Retinal pigment epithelial cell (primary cell): ENCODE measurements around the gene NPAT.
"Not testable (repeated sequence)": the region's sequence is repeated elsewhere in the genome, so short reads cannot be mapped to it uniquely, and the experiment has no call there.

Experiments used
- DNase-seq: peaks from one replicate; pipeline ENCODE4 v3.0.0-alpha.2; 2010; ENCODE audit warnings: low read depth
- H3K4me3 ChIP-seq: 2 replicates; pipeline ENCODE4 v1.5.1; 2011; ENCODE audit warnings: mild to moderate bottlenecking, low read length, control low read depth, moderate library complexity
- TF ChIP-seq, protein P1 (sequence below): conservative IDR thresholded peaks from 2 replicates; pipeline ENCODE4 v1.5.1; 2011; ENCODE audit warnings: low read depth, low read length, control low read depth, inconsistent platforms

Gene NPAT

DNA sequence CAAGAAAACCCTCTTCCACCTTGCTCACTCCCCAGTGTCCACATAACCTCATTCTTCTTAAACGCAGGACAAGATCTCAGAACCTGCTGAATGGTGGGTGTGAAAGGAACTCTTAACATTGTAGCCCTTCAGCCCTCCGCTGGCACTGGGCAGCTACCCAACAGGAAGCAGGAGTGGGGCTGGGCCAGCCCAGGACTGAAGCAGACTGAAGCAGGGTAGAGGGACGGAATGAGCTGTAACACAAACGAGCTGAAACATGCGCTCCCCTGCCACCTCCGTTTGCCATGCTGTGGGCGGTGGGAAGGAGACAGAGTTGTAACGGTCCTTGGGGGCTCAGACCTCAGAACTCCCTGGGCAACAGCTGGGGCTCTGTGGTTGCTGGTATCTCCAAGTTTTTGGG, 23.6 kb downstream of the NPAT start:
- TF ChIP-seq, protein P1, sequence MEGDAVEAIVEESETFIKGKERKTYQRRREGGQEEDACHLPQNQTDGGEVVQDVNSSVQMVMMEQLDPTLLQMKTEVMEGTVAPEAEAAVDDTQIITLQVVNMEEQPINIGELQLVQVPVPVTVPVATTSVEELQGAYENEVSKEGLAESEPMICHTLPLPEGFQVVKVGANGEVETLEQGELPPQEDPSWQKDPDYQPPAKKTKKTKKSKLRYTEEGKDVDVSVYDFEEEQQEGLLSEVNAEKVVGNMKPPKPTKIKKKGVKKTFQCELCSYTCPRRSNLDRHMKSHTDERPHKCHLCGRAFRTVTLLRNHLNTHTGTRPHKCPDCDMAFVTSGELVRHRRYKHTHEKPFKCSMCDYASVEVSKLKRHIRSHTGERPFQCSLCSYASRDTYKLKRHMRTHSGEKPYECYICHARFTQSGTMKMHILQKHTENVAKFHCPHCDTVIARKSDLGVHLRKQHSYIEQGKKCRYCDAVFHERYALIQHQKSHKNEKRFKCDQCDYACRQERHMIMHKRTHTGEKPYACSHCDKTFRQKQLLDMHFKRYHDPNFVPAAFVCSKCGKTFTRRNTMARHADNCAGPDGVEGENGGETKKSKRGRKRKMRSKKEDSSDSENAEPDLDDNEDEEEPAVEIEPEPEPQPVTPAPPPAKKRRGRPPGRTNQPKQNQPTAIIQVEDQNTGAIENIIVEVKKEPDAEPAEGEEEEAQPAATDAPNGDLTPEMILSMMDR = no peak
- DNase-seq = no peak
- H3K4me3 ChIP-seq = no peak overlapping the region

DNA sequence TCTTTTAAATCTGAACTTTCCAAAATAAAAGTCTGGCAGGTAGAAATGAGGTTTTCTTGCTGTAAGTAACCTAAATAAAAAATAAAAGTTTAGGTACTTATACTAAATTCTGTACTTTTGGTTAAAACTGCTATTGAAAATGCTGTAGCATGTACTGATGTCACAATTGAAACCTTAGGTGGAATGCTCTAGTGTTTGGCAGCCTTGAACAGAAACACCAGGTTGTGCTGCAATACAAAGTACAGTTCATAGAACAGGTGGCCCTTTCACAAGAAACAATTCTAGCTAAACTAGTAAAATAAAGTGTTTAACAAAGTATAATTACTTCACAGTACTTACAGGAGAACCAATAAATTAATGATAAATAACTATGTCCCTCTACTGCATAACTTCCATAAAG, 25.1 kb downstream of the NPAT start:
- TF ChIP-seq, protein P1 = no peak
- DNase-seq = no peak
- H3K4me3 ChIP-seq = no peak overlapping the region

DNA sequence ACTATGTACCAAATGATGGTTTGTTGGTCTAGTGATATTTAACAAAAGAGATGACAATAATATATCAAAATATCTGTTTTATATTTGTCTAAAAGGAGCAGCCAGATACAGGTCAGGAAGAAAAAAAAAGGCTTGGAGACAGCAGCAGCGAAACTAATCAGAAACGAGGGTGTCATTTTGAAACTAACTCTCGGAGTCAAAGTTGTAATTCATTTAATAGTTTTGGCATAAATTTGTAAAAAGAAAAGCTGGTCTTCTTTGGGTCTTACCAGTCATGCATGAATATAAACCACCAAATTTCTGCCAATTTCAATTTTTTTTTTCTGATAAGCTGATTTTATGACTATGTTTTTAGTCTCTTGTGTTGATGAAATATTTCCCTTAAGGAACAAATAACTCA, 25.5 kb downstream of the NPAT start:
- H3K4me3 ChIP-seq = no peak overlapping the region
- TF ChIP-seq, protein P1 = no peak
- DNase-seq = no peak

DNA sequence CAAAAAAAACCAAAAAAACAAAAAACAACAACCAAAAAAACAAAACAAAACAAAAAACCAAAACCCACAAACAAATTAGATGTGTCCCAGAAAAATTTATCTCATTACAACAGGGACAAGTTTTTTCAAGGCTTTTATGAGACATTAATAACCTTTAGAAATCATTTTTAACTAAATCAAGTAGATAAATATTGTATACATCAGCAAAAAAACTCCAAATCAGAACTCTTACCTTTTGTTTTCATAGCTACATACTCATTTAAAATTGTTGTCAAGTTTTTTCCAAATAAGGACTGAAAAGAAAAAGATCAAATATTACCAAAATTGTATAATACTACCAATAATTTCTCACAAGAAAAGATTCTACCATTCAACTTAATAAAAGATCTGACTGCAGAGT, 28.7 kb downstream of the NPAT start:
- no peak overlapping the region for H3K4me3 ChIP-seq
- TF ChIP-seq, protein P1 = no peak
- DNase-seq = no peak

DNA sequence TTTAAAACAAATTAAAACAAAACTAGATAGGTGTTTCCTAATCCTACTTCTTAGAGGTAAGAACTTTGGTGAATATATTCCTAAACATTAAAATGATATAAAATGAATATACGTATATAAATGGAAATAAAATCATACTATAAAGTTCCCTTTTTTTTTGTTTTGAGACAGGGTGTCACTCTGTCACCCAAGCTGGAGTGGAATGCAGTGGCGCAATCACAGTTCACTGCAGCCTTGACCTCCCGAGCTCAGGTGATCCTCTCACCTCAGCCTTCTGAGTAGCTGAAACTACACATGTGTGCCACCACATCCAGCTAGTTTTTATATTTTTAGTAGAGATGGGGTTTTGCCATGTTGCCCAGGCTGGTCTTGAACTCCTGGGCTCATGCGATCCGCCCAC, 44.9 kb downstream of the NPAT start:
- no peak for DNase-seq
- H3K4me3 ChIP-seq = no peak overlapping the region
- TF ChIP-seq, protein P1 = no peak

DNA sequence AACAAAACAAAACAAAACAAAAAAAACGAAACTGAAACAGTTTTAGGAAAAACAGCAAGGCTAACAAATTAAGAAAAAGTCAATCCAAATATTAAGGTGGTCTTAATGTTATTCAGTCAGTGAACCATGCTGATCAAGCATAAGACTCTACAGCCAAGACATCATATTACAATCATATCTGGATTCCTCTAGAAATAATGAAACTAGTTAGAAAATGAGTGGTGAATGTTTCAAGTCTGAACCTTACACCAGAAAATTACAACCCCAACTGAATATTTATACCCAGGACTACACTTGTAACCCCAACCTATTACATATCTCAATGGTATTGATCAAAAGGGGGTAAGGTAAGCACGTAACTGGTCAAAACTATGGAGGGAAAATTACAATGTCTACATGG, 52.3 kb downstream of the NPAT start:
- no peak for DNase-seq
- H3K4me3 ChIP-seq = no peak overlapping the region
- TF ChIP-seq, protein P1 = no peak

DNA sequence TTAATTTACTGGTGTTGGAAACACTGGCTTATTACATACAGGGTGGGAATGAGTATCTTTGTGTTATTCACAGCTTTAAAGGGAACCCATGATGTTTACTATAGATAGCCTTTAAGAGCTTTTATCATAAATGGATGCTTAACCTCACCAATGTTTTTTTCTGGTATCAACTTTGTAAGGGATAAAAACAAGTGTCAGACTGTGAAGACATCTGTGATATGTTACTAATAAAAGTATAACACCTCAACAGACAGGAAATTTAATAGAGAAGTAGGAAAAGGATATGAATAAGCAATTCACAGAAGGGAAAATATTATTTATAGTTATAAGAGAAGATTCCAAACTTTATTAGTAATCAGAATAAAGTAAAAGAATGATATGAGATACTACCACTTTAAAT, 54.8 kb downstream of the NPAT start:
- H3K4me3 ChIP-seq = no peak overlapping the region
- TF ChIP-seq, protein P1 = no peak
- no peak for DNase-seq

DNA sequence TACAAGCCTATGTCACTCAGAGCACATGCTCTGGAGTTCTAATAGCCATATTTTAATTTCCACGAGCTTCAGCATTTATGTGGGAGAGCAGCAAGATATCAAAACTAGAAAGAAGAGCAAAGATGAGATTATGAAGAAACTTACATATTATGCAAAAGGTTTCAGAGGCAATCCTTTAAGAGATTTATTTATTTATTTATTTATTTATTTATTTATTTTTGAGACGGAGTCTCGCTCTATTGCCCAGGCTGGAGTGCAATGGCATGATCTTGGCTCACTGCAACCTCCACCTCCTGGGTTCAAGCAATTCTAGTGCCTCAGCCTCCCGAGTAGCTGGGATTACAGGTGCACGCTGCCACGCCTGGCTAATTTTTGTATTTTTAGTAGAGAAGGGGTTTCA, 59.6 kb downstream of the NPAT start:
- not testable (repeated sequence) for DNase-seq, H3K4me3 ChIP-seq
